SU-DHL-6 (cell line): ENCODE measurements around the gene CREB1.

Experiments used
- CTCF ChIP-seq: fragments of 200-600 bp; sonication (generic); IDR thresholded peaks from one replicate; pipeline ENCODE4 v1.5.1; 2017; ENCODE audit warnings: antibody characterized with exemption, mild to moderate bottlenecking, low read length, moderate library complexity; ENCODE audit not compliant: insufficient read depth, poor library complexity, severe bottlenecking
- EZH2phosphoT487 ChIP-seq: fragments of 200-600 bp; sonication (generic), shearing (Covaris generic); conservative IDR thresholded peaks from 2 replicates; pipeline ENCODE4 v1.6.1; 2018; ENCODE audit warnings: mild to moderate bottlenecking, antibody characterized with exemption, low read length, moderate library complexity, mixed read lengths

GRCh38 chr2:207541933-207542332, 12.2 kb downstream of the CREB1 start:
- TF ChIP-seq CTCF (no peak), EZH2phosphoT487 (no peak)
